Subcutaneous adipose tissue (tissue), 4 donors: ENCODE measurements around the gene DNMT3A. TPM values are rescaled to one million over a fixed set of nuclear protein-coding genes. Genes with fewer than 3 reads are reported as not detected.

Experiments
- CTCF ChIP-seq: fragments of 450-650 bp; IDR thresholded peaks from one replicate; pipeline ENCODE4 v1.5.1; 2016; ENCODE audit warnings: low read depth, mild to moderate bottlenecking, control low read depth, antibody characterized with exemption, moderate library complexity
- total RNA-seq, 4 donors: library from RNA; depleted of rRNA; stranded (reverse); fragments of >200 nt; gene quantifications; one replicate each; pipeline ENCODE4 v1.1.0, GENCODE V29; 2016

DNMT3A gene
- total RNA-seq, 4 donors from 2014 or later, result 8.3 to 10.7 (median 10.0) TPM

GRCh38 chr2:25365241-25365640, 23.5 kb upstream of the DNMT3A start:
- no peak for TF ChIP-seq CTCF

- TF ChIP-seq CTCF, result no peak
Observed at GRCh38 chr2:25363733-25364132, 22.0 kb upstream of the DNMT3A start.

- no peak for TF ChIP-seq CTCF
Observed at GRCh38 chr2:25362434-25363145, 20.9 kb upstream of the DNMT3A start.

GRCh38 chr2:25362049-25362433, 20.3 kb upstream of the DNMT3A start:
- TF ChIP-seq CTCF, result no peak

GRCh38 chr2:25361261-25362048, 19.7 kb upstream of the DNMT3A start:
- no peak for TF ChIP-seq CTCF

GRCh38 chr2:25358836-25359235, 17.1 kb upstream of the DNMT3A start:
- TF ChIP-seq CTCF, result no peak

GRCh38 chr2:25358249-25358815, 16.6 kb upstream of the DNMT3A start:
- TF ChIP-seq CTCF, result no peak
